ENCODE measurements around the gene GOSR2. TPM values are rescaled to one million over a fixed set of nuclear protein-coding genes. Genes with fewer than 3 reads are reported as not detected.

Gene GOSR2
- polyA plus RNA-seq, 1 donor (not counting 4 experiments of a cell fraction or from before 2014, with no cell fraction given): 48.6 TPM

DNA sequence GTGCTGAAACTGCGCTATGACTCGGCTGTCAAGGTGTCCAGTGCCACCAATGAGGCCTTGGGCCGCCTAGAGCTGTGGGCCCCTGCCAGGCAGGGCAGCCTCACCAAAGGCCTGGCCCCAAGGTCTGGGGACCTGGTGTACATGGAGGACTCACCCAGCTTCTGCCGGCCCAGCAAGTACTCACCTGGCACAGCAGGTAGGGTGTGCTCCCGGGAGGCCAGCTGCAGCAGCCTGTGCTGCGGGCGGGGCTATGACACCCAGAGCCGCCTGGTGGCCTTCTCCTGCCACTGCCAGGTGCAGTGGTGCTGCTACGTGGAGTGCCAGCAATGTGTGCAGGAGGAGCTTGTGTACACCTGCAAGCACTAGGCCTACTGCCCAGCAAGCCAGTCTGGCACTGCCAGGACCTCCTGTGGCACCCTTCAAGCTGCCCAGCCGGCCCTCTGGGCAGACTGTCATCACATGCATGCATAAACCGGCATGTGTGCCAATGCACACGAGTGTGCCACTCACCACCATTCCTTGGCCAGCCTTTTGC lies 46.5 kb upstream of the GOSR2 start:
- dilution Hi-C loops (cut with MboI; ENCODE audit: extremely low pct_ligation_motif_present, low sequenced_read_pairs): no loop called here
- H4K20me1 ChIP-seq (ENCODE audit: control insufficient read depth, extremely low read depth, insufficient read depth, low read length): no peaks in the 10 kb centered on the region

DNA sequence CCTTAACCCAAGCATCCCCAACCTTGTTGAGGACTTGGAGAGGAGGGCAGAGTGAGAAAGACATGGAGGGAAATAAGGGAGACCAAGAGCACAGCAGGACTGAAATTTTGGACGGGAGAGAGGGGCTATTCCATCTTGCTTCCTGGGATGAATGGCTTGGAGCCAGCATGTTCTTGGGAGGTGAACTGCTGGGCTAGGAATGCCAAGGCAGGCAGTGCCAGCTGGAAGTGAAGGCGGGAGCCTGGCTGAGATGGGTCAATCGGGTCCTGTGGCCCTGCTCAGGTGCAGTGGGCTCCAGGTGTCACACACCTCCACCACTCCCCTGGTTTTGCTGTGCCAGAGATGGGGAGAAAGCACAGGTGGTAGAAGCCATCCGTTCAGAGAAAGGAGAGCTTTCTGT lies 46.0 kb upstream of the GOSR2 start:
- Histone ChIP-seq H3K4me1 (ENCODE audit: control insufficient read depth, extremely low read depth, insufficient read depth, low read length) (no peaks in the 10 kb centered on the region), H2AFZ (ENCODE audit: control insufficient read depth, low read length) (no peak overlapping the region), H3K36me3 (ENCODE audit: control insufficient read depth in 2 of 2, extremely low read depth in 1 of 2, insufficient read depth in 2 of 2, low read length in 2 of 2) (no peaks in the 10 kb centered on the region), H3K79me2 (ENCODE audit: control insufficient read depth, insufficient read depth, low read length) (no peaks in the 10 kb centered on the region), H3K4me3 (ENCODE audit: control insufficient read depth in 2 of 3, extremely low read depth in 1 of 3, insufficient read depth in 2 of 3, low read depth in 1 of 3, low read length in 3 of 3) (no peak overlapping the region), H3K4me2 (ENCODE audit: control insufficient read depth, extremely low read depth, insufficient read depth, low read depth, low read length) (no peak overlapping the region), H3K27me3 (ENCODE audit: control insufficient read depth, extremely low read depth, insufficient read depth, low read length) (no peaks in the 10 kb centered on the region), H4K20me1 (ENCODE audit: control insufficient read depth, extremely low read depth, insufficient read depth, low read length) (no peaks in the 10 kb centered on the region), H3K27ac (ENCODE audit: control insufficient read depth, insufficient read depth, low read length) (no peak overlapping the region), H3K9me3 (ENCODE audit: control insufficient read depth, low read depth, low read length) (no peaks in the 10 kb centered on the region), H3K9ac (ENCODE audit: control insufficient read depth, extremely low read depth, insufficient read depth, low read length) (no peak overlapping the region), H3K9me1 (ENCODE audit: control insufficient read depth, extremely low read depth, insufficient read depth, low read length) (no peaks in the 10 kb centered on the region)
- dilution Hi-C loops (cut with MboI; ENCODE audit: extremely low pct_ligation_motif_present, low sequenced_read_pairs): no loop called here
- DNase-seq (ENCODE audit: low read depth, low spot score): no peak
- no peak for FAIRE-seq
- TF ChIP-seq, protein P1, sequence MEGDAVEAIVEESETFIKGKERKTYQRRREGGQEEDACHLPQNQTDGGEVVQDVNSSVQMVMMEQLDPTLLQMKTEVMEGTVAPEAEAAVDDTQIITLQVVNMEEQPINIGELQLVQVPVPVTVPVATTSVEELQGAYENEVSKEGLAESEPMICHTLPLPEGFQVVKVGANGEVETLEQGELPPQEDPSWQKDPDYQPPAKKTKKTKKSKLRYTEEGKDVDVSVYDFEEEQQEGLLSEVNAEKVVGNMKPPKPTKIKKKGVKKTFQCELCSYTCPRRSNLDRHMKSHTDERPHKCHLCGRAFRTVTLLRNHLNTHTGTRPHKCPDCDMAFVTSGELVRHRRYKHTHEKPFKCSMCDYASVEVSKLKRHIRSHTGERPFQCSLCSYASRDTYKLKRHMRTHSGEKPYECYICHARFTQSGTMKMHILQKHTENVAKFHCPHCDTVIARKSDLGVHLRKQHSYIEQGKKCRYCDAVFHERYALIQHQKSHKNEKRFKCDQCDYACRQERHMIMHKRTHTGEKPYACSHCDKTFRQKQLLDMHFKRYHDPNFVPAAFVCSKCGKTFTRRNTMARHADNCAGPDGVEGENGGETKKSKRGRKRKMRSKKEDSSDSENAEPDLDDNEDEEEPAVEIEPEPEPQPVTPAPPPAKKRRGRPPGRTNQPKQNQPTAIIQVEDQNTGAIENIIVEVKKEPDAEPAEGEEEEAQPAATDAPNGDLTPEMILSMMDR (optimal IDR thresholded peaks at IDR 0.05 in 1 of 3, IDR thresholded peaks at IDR 0.05 in 1 of 3, conservative IDR thresholded peaks at IDR 0.05 in 1 of 3; ENCODE audit: extremely low read depth in 1 of 3, insufficient read depth in 2 of 3, low read length in 3 of 3): no peak
- no peak for TF ChIP-seq EZH2 (IDR thresholded peaks at IDR 0.05; ENCODE audit: low read length)

More for the DNA sequence above, 46.5 kb upstream of the GOSR2 start:
- Histone ChIP-seq H3K9me3 (ENCODE audit: control insufficient read depth, low read depth, low read length) (no peaks in the 10 kb centered on the region), H3K4me3 (ENCODE audit: control insufficient read depth in 2 of 3, extremely low read depth in 1 of 3, insufficient read depth in 2 of 3, low read depth in 1 of 3, low read length in 3 of 3) (no peak overlapping the region), H3K4me2 (ENCODE audit: control insufficient read depth, extremely low read depth, insufficient read depth, low read depth, low read length) (no peak overlapping the region), H3K79me2 (ENCODE audit: control insufficient read depth, insufficient read depth, low read length) (no peaks in the 10 kb centered on the region), H3K9me1 (ENCODE audit: control insufficient read depth, extremely low read depth, insufficient read depth, low read length) (no peaks in the 10 kb centered on the region), H3K27me3 (ENCODE audit: control insufficient read depth, extremely low read depth, insufficient read depth, low read length) (no peaks in the 10 kb centered on the region), H3K4me1 (ENCODE audit: control insufficient read depth, extremely low read depth, insufficient read depth, low read length) (no peaks in the 10 kb centered on the region), H3K9ac (ENCODE audit: control insufficient read depth, extremely low read depth, insufficient read depth, low read length) (no peak overlapping the region), H2AFZ (ENCODE audit: control insufficient read depth, low read length) (no peak overlapping the region), H3K36me3 (ENCODE audit: control insufficient read depth in 2 of 2, extremely low read depth in 1 of 2, insufficient read depth in 2 of 2, low read length in 2 of 2) (no peaks in the 10 kb centered on the region), H3K27ac (ENCODE audit: control insufficient read depth, insufficient read depth, low read length) (no peak overlapping the region)
- FAIRE-seq (no peak), DNase-seq (ENCODE audit: low read depth, low spot score) (peak; percentile 17)
- TF ChIP-seq, protein P1 (optimal IDR thresholded peaks at IDR 0.05 in 1 of 3, IDR thresholded peaks at IDR 0.05 in 1 of 3, conservative IDR thresholded peaks at IDR 0.05 in 1 of 3; ENCODE audit: extremely low read depth in 1 of 3, insufficient read depth in 2 of 3, low read length in 3 of 3): peak; percentile 61 to 90 (median 83)
- TF ChIP-seq EZH2 (IDR thresholded peaks at IDR 0.05; ENCODE audit: low read length): no peak

All from keratinocyte (primary cell).